HPDE6-E6E7 (cell line): ENCODE data around the gene RORC.
"Not testable (repeated sequence)": the region's sequence is repeated elsewhere in the genome, so short reads cannot be mapped to it uniquely, and the experiment has no call there.

Experiments
- DNase-seq: peaks from one replicate; pipeline ENCODE4 v3.0.0; 2011; ENCODE audit warnings: missing footprints; ENCODE audit errors: extremely low spot score

The RORC gene

GRCh38 chr1:151806170-151806569 is 25.4 kb downstream of the RORC start:
- no peak for DNase-seq

DNA sequence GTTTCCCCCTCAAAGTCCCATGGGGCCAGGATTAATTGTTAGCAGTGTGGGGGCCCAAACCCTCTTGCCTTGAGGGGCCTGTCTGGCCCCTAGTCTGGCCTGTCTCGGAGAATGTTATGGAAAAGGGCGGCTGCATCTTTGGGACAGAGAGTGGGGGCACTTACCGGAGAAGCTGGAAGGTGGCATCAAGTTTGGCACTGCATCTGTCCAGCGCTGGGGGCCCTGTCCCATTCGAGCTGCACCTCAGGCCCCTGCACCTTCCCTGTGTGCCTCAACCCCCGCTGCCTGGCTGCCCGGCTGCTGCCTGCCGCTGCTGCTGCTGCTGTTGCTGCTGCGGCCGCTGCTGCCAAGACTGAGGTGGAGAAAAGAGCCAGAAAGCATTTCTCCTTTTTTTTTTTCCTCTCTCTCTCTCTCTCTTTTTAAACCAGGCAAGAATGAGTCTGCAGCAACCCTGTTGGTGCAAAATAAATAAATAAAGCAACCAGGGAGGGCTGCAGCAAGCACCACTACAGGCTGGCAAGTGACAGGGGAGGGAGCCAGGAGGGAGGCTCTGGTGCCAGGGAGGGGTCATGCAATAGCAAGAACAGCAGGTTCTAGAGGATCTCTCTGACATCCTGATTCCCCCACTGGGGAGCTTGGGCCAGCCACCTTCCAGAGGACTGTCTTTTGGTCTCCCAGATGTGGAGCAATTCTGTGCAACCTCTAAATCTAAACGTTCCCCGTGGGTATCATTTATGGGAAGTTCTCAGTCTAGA is 26.4 kb downstream of the RORC start, which contains the start of gene LINGO4:
LINGO4 (minus strand) TSS at position 354 of the 755 bp plus-strand sequence. CDS start 2,715 bp downstream, outside the sequence.
- DNase-seq, result no peak

GRCh38 chr1:151803915-151804314 is 27.7 kb downstream of the RORC start:
- no peak for DNase-seq

GRCh38 chr1:151803164-151803563 is 28.4 kb downstream of the RORC start:
- DNase-seq, result no peak

DNA sequence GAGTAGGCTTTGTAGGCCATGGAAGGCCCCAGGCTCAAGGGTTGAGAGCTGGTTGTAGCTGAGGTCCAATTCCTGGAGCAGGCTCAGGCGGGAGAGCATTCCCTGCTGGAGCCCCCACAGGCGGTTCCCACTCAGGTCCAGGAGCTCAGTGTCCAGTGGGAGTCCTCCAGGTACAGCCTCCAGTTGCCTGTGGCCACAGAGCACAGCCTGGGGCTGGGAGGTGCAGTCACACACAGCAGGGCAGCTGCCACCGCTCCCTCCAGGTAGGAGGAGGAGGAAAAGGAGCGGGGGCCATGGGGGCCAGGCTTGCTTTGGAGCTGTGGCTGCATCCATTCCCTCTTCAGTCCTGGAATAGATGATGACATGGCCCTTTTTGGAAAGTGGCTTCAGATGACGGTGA is 29.2 kb downstream of the RORC start:
- DNase-seq, result no peak

- no peak for DNase-seq
Measured at GRCh38 chr1:151801846-151802245, 29.8 kb downstream of the RORC start.

GRCh38 chr1:151801310-151801820 is 30.2 kb downstream of the RORC start:
- no peak for DNase-seq

GRCh38 chr1:151800830-151801229 is 30.8 kb downstream of the RORC start:
- no peak for DNase-seq

DNA sequence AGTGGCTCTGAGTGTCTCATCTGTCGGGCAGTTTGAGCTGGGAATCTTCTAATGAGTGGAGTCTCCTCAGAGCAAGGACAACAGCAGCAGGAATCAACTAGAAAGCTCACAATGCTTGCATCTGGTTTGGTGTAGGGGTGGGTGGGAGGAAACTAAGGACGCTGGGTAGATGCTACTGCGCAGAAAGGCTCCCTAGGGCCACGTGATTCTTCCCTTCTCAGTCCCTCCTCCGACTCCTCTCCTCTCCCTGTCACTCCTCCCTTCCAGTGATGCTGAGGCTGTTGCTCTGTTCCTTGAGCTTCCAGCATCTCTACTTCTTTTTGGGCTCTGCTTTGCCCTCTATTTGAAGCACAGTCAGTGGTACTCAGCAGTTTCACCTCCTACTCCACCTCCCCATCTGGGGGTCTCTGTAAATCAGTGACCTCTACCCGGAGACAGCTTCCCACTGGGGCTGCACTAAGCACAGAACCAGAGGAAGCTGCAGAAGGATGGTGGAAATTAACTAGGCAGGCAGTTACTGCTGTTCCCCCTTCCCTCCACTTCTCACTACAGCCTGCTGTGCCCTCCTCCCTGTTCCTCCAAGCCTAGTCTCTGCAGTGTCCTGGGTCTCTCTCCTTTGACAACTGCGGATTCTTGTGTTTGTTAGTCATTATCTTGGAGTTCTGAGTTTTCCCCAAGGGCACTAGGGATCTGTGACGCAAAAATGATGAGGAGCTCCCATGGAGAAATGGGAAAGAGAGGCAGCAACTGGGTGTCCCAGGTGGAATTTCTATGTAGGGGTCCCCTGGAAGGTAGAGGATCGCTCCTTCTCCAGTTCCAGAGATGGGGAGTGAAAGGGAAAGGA is 32.2 kb downstream of the RORC start:
- DNase-seq, result no peak

GRCh38 chr1:151798571-151798970 is 33.0 kb downstream of the RORC start:
- no peak for DNase-seq

- DNase-seq, result no peak
Measured at GRCh38 chr1:151790940-151791651, 40.5 kb downstream of the RORC start.

- peak; percentile 100 for DNase-seq
Measured at GRCh38 chr1:151790071-151790939, 41.3 kb downstream of the RORC start, which contains the start of gene TDRKH. TDRKH (minus strand) TSS chr1:151790500; CDS start chr1:151783022, 7,478 bp downstream.

GRCh38 chr1:151787689-151788088 is 43.9 kb downstream of the RORC start:
- no peak for DNase-seq

GRCh38 chr1:151783796-151784195 is 47.8 kb downstream of the RORC start:
- DNase-seq, result no peak

DNA sequence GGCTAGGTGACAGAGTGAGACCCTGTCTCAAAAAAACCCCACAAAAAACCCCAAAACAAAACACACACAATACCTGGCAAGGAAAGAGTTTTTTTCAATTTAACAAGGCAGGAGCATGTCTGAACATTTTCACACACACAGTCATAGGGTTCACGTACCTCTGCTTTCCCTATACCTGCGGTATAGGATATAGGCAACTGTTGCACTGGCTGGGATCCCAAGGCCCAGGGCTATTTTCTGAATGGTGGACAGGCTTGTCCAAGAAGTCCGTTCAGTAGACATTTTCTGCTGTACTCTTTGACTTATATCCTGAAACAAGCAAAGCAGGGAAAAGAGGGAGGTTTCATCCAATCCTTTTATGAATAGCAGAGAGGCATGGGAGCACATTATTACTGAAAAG is 48.9 kb downstream of the RORC start:
- DNase-seq, result no peak

DNA sequence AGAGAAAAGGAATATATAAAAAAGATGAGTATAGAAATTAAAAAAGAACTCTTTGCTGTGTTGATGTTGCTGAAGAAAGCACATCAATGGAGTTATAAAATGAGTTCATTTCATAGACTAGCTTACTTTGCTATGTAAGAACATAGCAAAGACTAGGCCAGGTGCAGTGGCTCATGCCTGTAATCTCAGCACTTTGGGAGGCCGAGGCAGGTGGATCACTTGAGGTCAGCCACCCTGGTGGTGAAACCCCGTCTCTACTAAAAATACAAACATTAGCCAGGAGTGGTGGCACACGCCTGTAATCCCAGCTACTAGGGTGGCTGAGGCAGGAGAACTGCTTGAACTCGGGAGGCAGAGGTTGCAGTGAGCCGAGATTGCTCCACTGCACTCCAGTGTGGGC is 49.6 kb downstream of the RORC start:
- DNase-seq, result not testable (repeated sequence)

GRCh38 chr1:151780736-151781135 is 50.9 kb downstream of the RORC start:
- DNase-seq, result not testable (repeated sequence)

DNA sequence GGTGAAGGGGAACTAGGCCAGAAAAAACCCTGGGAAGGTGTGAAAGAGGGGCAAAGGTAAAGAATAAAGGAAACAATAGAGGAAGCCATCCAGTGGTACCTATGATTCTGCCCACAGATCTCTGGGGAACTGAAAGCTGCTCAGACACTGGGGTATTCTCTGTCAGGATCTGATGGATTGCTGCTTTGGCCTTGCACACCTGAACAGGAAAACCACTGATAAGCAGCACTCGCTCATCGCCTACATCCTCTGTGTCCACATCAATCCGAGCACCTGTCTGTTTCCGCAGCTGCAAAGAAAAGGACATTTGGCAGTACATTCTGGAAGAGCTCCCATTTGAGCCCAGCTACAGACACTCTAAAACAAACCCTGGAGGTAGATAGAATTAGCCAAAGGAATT is 51.8 kb downstream of the RORC start:
- DNase-seq, result no peak

DNA sequence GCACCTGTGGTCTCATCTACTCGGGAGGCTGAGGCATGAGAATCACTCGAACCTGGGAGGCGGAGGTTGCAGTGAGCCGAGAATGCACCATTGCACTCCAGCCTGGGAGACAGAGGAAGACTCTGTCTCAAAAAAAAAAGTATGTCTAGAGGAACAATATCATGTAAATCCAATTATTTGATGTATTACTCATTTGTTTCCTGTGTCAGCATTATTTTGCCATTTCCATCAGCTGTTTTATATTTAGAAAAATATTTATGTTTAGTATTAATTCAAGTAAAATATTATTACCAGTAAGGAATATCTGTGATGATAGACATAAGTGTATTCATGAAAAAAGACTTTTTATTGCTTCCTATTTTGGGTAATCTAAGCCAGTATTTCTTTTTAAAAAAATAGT is 54.3 kb downstream of the RORC start:
- DNase-seq, result no peak

- no peak for DNase-seq
Measured at GRCh38 chr1:151776665-151777062, 54.9 kb downstream of the RORC start.
